Measurements from ENCODE around the gene TINAG.
"Not testable (repeated sequence)": the region's sequence is repeated elsewhere in the genome, so short reads cannot be mapped to it uniquely, and the experiment has no call there.

The TINAG gene

DNA sequence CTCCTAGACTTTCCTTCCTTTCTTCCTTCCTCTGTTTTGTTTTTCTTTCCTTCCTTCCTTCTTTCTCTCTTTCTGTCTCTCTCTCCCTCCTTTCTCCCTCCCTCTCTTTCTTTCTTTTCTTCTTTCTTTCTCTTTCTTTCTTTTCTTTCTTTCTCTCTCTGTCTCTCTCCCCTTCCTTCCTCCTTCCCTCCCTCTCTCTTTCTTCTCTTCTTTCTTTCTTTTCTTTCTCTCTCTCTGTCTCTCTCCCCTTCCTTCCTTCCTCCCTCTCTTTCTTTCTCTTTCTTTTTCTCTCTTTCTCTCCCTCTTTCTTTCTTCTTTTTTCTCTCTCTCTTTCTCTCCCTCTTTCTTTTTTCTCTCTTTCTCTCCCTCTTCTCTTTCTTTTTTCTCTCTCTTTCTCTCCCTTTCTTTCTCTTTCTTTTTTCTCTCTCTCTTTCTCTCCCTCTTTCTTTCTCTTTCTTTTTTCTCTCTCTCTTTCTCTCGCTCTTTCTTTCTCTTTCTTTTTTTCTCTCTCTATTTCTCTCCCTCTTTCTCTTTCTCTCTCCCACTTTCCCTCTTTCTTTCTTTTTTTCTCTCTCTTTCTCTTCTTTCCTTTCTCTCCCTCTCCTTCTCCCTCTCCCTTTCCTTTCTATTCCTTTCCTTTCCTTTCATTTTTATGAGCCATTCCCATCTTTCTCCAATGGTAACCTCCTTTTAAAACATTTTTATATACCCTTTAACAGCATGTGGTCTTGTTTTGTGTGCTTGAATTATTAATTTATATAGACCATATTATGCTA, 2.3 kb downstream of the TINAG start:
- DNase-seq, result no peak

- DNase-seq, result no peak
Measured at GRCh38 chr6:54315656-54316055, 7.4 kb downstream of the TINAG start.

DNA sequence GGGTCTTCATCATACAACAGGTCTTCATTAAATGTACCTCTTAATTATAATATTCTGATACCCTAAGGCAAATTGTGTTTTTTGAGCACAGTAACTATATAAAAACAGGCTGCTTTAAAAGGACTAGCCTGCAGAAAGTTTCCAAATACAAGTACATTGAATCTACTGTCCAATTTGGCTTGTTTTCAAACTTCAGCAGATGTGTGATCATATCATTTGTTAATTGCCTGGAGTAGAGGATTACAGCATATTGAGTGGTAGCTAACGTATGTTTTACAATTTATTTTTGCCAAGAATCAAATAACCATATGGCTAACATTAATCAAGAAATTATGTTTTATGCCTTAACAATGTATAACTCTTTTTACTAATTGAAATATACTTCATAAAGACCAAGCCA, 12.6 kb downstream of the TINAG start:
- DNase-seq, result no peak

DNA sequence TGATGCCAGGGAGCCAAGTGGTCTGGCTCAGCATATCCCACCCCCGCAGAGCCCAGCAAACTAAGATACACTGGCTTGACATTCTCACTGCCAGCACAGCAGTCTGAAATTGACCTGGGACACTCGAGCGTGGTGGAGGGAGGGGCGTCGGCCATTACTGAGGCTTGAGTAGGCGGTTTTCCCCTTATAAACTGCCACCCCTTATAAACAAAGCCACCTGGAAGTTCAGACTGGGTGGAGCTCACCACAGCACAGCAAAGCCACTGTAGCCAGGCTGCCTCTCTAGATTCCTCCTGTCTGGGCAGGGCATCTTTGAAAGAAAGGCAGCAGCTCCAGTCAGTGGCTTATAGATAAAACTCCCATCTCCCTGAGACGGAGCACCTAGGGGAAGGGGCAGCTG, 19.4 kb downstream of the TINAG start:
- no peak for DNase-seq

- not testable (repeated sequence) for DNase-seq
Measured at GRCh38 chr6:54331571-54331970, 23.3 kb downstream of the TINAG start.

DNA sequence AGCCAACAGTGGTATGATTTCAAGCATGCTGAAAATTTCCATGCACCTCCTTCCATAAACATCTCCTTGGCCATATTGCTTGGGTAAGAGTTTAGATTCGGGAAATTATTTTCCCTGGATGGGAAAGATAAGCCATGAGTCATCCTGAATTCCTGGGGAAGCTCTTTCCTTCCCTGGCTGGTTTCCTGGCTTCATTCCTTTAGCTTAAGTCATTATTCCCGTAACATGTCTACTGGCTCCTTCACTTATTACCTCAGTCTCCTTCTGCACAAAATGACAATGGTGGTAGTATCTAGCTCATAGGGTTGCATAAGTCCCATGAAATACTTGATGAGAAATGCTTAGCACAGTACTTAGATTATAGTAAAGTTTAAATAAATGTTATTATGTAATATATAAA, 27.6 kb downstream of the TINAG start:
- no peak for DNase-seq

GRCh38 chr6:54353975-54354374, 45.7 kb downstream of the TINAG start:
- no peak for DNase-seq

DNA sequence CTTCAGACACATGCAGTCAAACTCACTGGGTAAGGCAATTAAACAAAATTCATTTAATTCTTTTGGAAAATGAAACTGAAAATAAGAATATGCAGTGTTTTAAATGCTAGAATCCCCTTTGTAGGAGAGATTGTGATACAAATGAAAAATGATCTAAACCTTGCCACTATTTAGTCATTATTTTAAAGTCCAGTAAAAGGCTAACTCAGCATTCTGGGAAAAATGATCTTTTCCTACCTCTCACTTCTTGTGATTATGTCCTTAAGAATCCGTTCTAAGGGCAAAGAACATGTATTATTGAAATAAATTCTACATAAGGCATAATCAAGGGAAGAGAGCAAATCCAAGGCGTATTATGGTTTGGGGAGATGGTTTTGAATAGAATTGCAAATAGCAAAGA, 46.4 kb downstream of the TINAG start:
- no peak for DNase-seq

DNA sequence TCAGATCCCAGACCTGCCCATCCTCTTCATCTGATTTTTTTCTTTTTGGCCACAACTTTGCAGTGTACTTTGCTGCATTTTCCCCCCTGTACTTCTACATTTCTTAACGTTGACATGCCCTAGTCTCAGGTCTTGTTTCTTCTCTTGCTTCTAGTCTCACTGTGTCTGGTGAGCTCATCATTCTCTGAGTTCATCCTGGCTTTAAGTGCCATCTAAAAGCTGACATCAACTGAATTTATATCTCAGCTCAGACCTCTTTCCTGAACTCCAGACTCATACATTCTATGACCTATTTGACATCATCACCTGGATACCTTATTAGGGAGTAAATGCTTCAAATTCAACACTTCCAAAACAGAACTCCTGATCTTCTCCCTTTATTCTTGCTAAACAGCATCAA, 48.9 kb downstream of the TINAG start:
- no peak for DNase-seq

DNA sequence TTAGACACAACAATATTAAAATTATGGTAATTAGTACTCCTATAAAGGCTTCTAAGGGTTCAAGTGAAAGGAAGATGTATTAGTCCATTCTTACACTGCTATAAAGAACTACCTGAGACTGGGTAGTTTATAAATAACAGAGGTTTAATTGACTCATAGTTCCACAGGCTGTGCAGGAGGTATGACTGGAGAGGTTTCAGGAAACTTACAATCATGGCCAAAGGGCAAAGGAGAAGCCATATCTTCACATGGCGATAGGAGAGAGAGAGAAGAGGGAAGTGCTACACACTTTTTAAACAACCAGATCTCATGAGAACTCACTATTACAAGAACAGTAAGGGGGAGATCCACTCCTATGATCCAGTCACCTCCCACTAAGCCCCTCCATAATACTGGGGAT, 52.9 kb downstream of the TINAG start:
- no peak for DNase-seq

DNA sequence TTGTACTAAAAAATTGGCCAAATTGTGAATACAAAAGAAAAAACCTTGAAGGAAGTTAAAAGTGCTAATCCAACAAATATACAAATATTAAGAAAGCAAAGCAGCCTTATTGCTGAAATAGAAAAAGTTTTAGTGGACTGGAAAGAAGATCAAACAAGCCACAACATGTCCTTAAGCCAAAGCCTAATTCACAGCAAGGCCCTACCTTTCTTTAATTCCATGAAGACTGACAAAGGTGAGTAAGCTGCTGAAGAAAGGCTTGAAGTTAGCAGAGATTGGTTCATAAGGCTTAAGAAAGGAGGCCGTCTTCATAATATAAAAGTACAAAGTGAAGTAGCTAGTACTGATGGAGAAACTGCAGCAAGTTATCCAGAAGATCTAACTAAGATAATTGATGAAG, 53.5 kb downstream of the TINAG start:
- DNase-seq, result no peak

GRCh38 chr6:54366667-54367327, 58.6 kb downstream of the TINAG start:
- no peak for DNase-seq

GRCh38 chr6:54377776-54378175, 69.5 kb downstream of the TINAG start:
- no peak for DNase-seq

GRCh38 chr6:54386295-54386694, 78.1 kb downstream of the TINAG start:
- no peak for DNase-seq

DNA sequence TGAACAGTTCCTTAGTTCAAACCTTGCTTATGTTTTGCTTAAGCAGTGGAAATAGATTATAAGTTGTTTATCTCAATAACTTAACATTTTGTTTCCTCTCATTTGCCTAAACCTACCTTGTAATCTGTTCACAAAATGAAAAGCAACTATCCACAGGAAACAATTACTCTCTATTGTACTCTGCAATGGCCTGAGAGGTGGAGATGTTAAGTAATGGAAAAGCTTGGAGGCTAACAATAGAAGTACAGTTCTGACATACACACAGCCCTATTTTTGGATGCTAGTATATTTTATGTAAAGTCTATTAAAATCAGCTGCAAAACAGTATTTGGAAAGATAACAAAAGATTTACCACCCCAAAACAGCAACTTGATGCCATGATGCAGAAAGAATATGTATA, 82.1 kb downstream of the TINAG start:
- no peak for DNase-seq

GRCh38 chr6:54391577-54391976, 83.3 kb downstream of the TINAG start:
- DNase-seq, result no peak

- no peak for DNase-seq
Measured at GRCh38 chr6:54403096-54403495, 94.9 kb downstream of the TINAG start.

DNA sequence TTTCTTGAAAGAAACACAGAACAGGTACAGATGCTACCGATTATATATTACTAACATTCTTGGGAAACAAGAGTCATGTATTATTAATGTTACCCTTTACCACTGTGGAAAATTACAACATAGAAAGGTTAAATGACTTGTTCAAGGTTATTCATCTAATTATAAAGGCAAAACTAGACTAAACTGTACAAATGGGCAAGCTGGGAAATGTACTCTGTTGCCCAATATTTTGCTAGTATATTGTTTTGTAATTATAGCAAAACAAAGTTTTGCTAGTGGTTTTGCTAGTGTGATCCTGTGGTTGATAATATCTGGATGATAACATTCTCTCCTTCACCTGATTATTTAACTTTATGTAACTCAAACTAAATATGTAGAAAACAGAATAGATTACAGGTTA, 96.5 kb downstream of the TINAG start:
- no peak for DNase-seq

DNA sequence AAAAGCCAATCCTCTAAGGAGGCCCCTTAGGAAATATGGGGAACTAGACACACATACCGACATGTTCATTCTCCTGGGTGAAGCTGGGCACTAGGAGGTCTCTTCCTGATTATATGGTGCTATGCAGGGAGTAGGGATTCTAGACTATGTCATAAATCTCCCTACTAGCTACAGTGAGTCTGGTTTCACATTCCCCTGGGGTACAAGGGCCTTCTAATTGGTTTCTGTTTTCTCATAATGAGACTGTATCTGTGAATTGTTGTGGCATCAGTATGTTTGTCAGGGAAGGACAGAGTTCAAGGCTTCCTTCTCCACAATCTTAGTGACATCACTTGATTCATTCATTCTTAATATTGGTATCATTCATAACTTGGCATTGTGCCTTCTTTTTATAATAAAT, 103.5 kb downstream of the TINAG start:
- no peak for DNase-seq

DNA sequence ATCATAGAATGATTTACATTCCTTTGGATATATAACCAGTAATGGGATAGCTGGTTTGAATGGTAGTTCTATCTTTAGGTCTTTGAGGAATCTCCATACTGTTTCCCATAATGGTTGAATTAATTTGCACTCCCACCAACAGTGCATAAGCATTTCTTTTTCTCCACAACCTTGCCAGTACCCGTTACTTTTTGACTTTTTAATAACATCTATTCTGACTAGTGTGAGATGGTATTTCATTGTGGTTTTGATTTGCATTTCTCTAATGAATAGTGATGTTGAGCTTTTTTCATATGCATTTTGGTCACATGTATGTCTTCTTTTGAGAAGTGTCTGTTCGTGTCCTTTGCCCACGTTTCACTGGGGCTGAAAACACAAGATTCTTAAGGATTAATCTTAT, 107.3 kb downstream of the TINAG start:
- no peak for DNase-seq

DNA sequence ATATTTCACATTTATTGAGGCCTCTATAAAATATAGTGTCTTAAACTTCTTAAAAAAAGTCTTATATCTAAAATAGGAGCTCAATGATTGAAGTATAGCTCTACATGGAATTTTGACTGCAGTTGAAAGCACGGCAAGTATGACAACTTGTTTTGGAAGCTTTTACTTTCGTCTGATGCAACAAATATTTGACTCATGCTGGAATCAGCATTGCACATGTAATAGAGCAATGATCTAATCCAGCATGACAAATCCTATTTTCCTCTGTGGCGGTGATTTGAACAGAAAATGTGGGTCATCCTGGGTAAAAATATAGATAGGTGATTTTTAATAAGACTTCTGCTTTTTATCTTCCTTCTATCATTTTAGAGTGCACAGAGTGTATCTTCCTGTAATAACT, 111.6 kb downstream of the TINAG start:
- no peak for DNase-seq

DNA sequence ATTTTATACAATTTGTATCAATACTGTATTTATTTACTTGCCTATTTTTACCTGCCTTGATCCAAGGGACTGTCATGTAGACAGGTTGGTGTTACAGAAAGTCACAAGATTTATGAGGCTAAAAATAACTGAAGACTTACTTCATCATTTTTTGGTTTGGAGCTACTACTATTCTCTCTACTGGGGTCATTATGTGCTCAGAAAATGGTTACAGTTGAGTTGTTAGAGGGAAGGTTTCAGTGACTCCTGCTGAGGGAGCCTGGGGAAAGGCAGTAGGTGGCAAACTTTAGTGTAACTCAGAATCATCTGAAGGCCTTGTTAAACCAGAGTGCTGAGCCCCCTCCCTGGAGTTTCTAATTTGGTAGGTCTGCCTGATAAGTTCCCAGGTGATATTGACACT, 118.8 kb downstream of the TINAG start:
- no peak for DNase-seq

GRCh38 chr6:54427396-54427937, 119.2 kb downstream of the TINAG start:
- no peak for DNase-seq

DNA sequence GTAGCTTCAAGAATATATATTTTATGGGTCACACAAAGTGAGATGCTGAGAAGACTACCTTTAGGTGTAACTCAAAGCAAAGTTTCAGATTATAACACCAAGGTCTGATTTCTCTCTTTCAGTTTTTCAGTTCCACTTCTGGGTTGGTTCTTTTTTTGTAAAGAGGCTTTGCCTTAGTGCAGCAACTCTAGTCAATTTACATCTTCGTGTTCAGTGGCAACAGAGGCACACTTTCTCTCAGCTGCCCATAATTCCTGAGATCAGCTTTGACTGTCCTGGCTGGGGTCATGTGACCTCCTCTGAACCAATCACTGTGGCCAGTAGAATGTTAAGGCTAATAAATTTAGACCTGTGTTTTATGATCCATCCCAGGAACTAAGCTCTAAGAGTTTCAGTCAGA, 120.2 kb downstream of the TINAG start:
- no peak for DNase-seq

DNA sequence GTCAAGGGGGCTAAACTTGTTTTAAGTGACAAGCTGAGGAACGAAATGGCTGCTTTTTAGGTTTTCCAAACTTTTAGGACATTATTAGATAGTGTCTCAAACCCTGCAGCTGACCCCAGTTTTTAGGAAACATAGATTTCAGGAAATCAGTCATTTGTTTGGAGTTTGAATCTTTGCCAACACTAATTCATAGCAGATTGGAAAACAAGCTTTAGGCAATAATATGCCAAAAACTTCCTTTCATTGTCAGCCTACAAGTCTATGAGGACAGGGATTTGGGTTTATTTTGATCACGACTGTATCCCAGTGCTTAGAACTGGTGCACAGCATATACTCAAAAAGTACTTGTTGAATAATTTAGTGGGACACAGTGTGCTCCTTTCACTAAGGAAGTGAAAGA, 123.2 kb downstream of the TINAG start:
- no peak for DNase-seq

Data from T-helper 9 cell (primary cell).